T-helper 17 cell (primary cell): Measurements from ENCODE around the gene XXYLT1. TPM values are rescaled to one million over a fixed set of nuclear protein-coding genes. Genes with fewer than 3 reads are reported as not detected.

Experiments used
- ATAC-seq: fragments of 150-1000 bp; cut with Tn5 transposase; 2 replicates; pipeline ENCODE4 v1.10.0; 2021; ENCODE audit warnings: mild to moderate bottlenecking, moderate library complexity
- DNase-seq, 3 donors: peaks; one replicate each; pipeline versions ENCODE4 v3.0.0 to v3.0.0-alpha.2; 2020 to 2021
- H3K9me3 ChIP-seq: one replicate; pipeline ENCODE4 v1.7.0; 2013; ENCODE audit warnings: low read length, mild to moderate bottlenecking; ENCODE audit not compliant: control insufficient read depth, poor library complexity, severe bottlenecking
- H3K27ac Mint-ChIP-seq: one replicate; pipeline ENCODE4 v1.8.0; 2022; ENCODE audit warnings: mild to moderate bottlenecking, moderate library complexity, mixed read lengths
- H3K27me3 Mint-ChIP-seq: one replicate; pipeline ENCODE4 v1.8.0; 2022; ENCODE audit warnings: mixed read lengths
- H3K36me3 Mint-ChIP-seq: one replicate; pipeline ENCODE4 v1.8.0; 2022; ENCODE audit warnings: low read depth, mixed read lengths
- H3K4me1 Mint-ChIP-seq: one replicate; pipeline ENCODE4 v1.8.0; 2022; ENCODE audit warnings: mild to moderate bottlenecking, mixed read lengths
- H3K4me3 Mint-ChIP-seq: one replicate; pipeline ENCODE4 v1.8.0; 2022; ENCODE audit warnings: mild to moderate bottlenecking, moderate library complexity, mixed read lengths
- total RNA-seq, 4 donors: library from RNA in 2 of 4; stranded (reverse) in 2 of 4; gene quantifications; one replicate each; pipeline ENCODE4 v1.2.3 and lab custom pipeline; 2022 to 2026

XXYLT1 gene
- total RNA-seq, 2 donors from 2014 or later: 7.6 to 7.7 TPM

DNA sequence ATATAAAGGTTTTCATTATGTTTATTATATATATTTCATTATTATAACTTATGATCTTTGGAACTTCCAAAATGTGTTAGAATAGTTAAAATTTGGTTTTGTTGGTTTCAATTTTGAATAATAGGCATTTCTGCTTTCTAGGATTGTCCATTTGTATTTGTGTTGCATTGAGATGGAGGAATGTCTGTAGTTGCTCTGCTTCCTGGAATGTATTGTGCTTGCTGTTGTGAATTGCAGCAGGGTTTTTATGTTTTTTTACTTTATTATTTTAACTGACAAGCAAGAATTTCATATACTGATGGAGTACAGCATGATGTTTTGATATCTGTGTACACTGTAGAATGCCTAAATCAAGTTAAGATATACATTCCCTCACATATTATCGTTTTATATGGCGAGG, 247.4 kb downstream of the XXYLT1 start:
- no peak for ATAC-seq
- Mint-ChIP-seq H3K36me3 (no peaks in the 10 kb centered on the region), H3K27me3 (peaks cover 16% of the 10 kb centered on the region), H3K4me1 (no peaks in the 10 kb centered on the region), H3K4me3 (no peak overlapping the region), H3K27ac (no peak overlapping the region)
- no peak for DNase-seq
- H3K9me3 ChIP-seq: no peaks in the 10 kb centered on the region

DNA sequence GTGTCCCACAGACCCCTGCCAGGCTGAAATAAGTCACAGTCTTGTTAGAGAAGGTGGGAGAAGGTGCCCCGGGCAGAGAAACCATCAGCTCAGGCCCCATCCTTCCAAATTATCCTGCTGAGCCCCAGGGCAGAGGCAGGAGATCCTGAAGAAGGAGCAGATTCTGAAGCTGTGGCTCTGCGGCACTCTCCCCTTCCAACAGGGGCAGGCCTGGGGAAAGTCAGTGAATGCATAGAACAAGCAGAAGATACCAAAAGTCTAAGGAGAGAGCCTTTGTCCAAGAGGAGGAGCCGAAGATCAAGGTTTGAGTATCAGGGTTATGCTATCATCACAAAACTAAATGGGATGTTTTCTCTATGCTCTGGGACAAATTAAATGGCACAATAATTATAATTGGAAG, 249.3 kb downstream of the XXYLT1 start:
- DNase-seq (no peak), ATAC-seq (no peak)
- no peak overlapping the region for H3K27ac Mint-ChIP-seq
- no peaks in the 10 kb centered on the region for H3K4me1 Mint-ChIP-seq
- H3K9me3 ChIP-seq: no peaks in the 10 kb centered on the region
- no peak overlapping the region for H3K4me3 Mint-ChIP-seq
- peaks cover 24% of the 10 kb centered on the region for H3K27me3 Mint-ChIP-seq
- H3K36me3 Mint-ChIP-seq: no peaks in the 10 kb centered on the region

DNA sequence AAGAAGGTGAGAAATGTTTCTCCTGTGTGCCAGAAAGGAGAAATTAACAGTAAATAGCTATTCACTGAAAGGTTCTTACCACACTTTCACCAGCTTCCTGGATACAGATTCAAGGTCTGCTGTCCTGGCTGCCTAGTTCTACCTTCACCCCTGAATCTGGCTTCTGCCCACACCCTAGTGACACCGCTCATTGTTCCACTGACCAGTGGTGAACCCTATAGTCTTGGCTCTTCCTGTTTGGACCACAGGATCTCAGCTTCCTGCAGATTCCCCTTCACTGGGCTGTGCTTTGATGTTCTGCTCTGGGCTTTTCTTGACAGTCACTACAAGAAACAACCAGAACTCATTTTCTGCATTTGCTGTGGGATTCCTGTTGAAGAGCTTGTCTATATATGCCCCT, 250.0 kb downstream of the XXYLT1 start:
- no peak for ATAC-seq
- no peaks in the 10 kb centered on the region for H3K9me3 ChIP-seq
- no peak for DNase-seq
- H3K27ac Mint-ChIP-seq: no peak overlapping the region
- no peak overlapping the region for H3K4me3 Mint-ChIP-seq
- peaks cover 5% of the 10 kb centered on the region for H3K4me1 Mint-ChIP-seq
- peaks cover 29% of the 10 kb centered on the region for H3K27me3 Mint-ChIP-seq
- peaks cover 2% of the 10 kb centered on the region for H3K36me3 Mint-ChIP-seq

DNA sequence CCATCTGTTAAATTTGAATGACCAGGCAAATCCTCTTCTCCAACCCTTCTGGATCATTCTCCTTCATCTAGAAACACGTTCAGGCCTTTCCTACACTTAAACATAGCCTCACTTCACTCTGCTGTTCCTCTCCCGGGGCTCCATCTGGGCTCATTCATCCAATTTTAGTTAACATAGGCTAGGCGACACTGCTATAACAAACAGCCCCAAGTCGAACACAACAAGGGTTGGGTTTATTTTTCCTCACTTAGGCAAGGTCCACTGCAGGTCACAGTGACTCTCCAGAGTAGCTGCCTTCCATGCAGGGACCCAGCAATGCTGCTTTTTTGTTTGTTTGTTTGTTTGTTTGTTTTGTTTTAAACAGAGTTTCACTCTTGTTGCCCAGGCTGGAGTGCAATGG, 250.8 kb downstream of the XXYLT1 start:
- no peaks in the 10 kb centered on the region for H3K9me3 ChIP-seq
- peaks cover 2% of the 10 kb centered on the region for H3K36me3 Mint-ChIP-seq
- H3K27me3 Mint-ChIP-seq: peaks cover 25% of the 10 kb centered on the region
- H3K27ac Mint-ChIP-seq: no peak overlapping the region
- H3K4me1 Mint-ChIP-seq: peaks cover 5% of the 10 kb centered on the region
- ATAC-seq (no peak), DNase-seq (no peak)
- H3K4me3 Mint-ChIP-seq: no peak overlapping the region

DNA sequence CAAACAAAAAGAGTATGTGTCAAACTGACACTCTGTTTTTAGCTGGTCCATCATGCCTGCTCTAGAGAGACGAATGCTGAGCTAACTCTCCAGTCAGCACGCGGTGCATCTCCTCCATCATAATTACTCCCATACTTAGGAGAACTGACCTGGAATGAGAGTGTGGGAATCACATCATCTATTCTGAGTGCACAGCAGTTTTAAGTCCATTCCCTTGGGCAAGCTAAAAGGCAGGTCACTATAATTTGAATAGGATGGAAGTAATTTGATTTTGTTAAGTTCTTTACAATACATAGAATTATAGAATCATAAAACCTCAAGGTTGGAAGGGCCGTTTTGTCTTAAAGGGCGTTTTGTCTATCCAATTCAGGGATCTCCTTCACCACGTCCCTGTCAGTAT, 251.6 kb downstream of the XXYLT1 start:
- H3K27ac Mint-ChIP-seq: no peak overlapping the region
- DNase-seq: no peak
- no peaks in the 10 kb centered on the region for H3K9me3 ChIP-seq
- H3K4me1 Mint-ChIP-seq: peaks cover 10% of the 10 kb centered on the region
- H3K36me3 Mint-ChIP-seq: peaks cover 2% of the 10 kb centered on the region
- H3K4me3 Mint-ChIP-seq: no peak overlapping the region
- peaks cover 24% of the 10 kb centered on the region for H3K27me3 Mint-ChIP-seq
- no peak for ATAC-seq

Other genes with a start within 250 kb of the XXYLT1 start
- gene ACAP2, start 171.9 kb upstream of the XXYLT1 start, total RNA-seq: 10 to 100 TPM; 78.6 to 85.8 TPM